ENCODE data around the gene NUDT14.

GRCh38 chr14:105141026-105141425 is 40.1 kb downstream of the NUDT14 start:
- TF ChIP-seq POLR2A (IDR thresholded peaks at IDR 0.05) (no peak), POLR2AphosphoS5 (IDR thresholded peaks at IDR 0.05) (no peak)
